Measurements from ENCODE around the gene STAT3. TPM values are rescaled to one million over a fixed set of nuclear protein-coding genes. Genes with fewer than 3 reads are reported as not detected.

Gene STAT3
- total and polyA plus RNA-seq, 2 of the 13 experiments (the other 11 are each of a cell fraction or from before 2014, with no cell fraction given), result 61.8 to 62.4 TPM

GRCh38 chr17:42279776-42280630 lies 108.2 kb downstream of the STAT3 start:
- ChIA-PET CTCF (ENCODE audit: low intra/inter-chr PET ratio, low total read pairs) (no interaction called here), POLR2A (interaction anchor here (1.4 kb wide), 1 partner anchor 10 kb away, joined by 6 read pairs; no protein-coding TSS in a partner anchor)
- Histone ChIP-seq H3K36me3 (replicated peaks in 1 of 2; ENCODE audit: control insufficient read depth in 1 of 2, insufficient read depth in 2 of 2, low read length in 2 of 2) (no peaks in the 10 kb centered on the region), H3K4me3 (replicated peaks in 1 of 3; ENCODE audit: insufficient read depth in 1 of 3, low read depth in 2 of 3, low read length in 3 of 3) (no peak overlapping the region), H3K27ac (ENCODE audit: extremely low read length, insufficient read depth, low read length) (no peak overlapping the region), H3K27me3 (ENCODE audit: control insufficient read depth in 1 of 2, insufficient read depth in 2 of 2, low read length in 2 of 2) (peaks cover 0 to 19% of the 10 kb centered on the region in 2 experiments; a peak in 2 of 5 replicates), H3K9me3 (ENCODE audit: low read length) (no peaks in the 10 kb centered on the region), H3K79me2 (ENCODE audit: insufficient read depth, low read length) (peaks cover 7% of the 10 kb centered on the region), H2AFZ (ENCODE audit: low read length) (no peak overlapping the region), H3K4me2 (ENCODE audit: low read depth, low read length) (no peak overlapping the region), H4K20me1 (ENCODE audit: insufficient read depth, low read length) (no peaks in the 10 kb centered on the region), H3K4me1 (ENCODE audit: insufficient read depth, low read length) (peaks cover 57% of the 10 kb centered on the region), H3K9ac (ENCODE audit: insufficient read depth, low read depth, low read length) (no peak overlapping the region)
- FAIRE-seq (no peak), ATAC-seq (no peak), DNase-seq (ENCODE audit: low spot score) (no peak)
- BruUV-seq (replicated peaks), result no TSS peak
- intact Hi-C loops (cut with micrococcal nuclease; ENCODE audit: unreplicated experiment) (loop anchor here (1.0 to 10.0 kb wide), 3 partner anchors 7 to 55 kb away; no protein-coding TSS in a partner anchor), in situ Hi-C loops (cut with HindIII; ENCODE audit: extremely low pct_ligation_motif_present, low pct_unique_long_range_greater_than_20kb) (no loop called here)
- 41% methylated on average over 4 of the region's 4 CpGs for WGBS (ENCODE audit: low lambda C conversion rate)
- TF ChIP-seq ZMAT3 (CRISPR knock-in tag; conservative IDR thresholded peaks at IDR 0.05) (no peak), ARID2 (CRISPR knock-in tag; IDR thresholded peaks at IDR 0.05; ENCODE audit: borderline replicate concordance) (no peak), ZC3H4 (CRISPR knock-in tag; IDR thresholded peaks at IDR 0.05; ENCODE audit: borderline replicate concordance) (no peak), ARNT (IDR thresholded peaks at IDR 0.05) (no peak), ZNF878 (CRISPR knock-in tag; IDR thresholded peaks at IDR 0.05) (no peak), ONECUT2 (CRISPR knock-in tag; IDR thresholded peaks at IDR 0.05) (no peak), NR2F1 (CRISPR knock-in tag; IDR thresholded peaks at IDR 0.05) (no peak), ZNF446 (CRISPR knock-in tag; IDR thresholded peaks at IDR 0.05) (no peak), MXD1 (CRISPR knock-in tag; IDR thresholded peaks at IDR 0.05) (no peak), ZNF530 (CRISPR knock-in tag; IDR thresholded peaks at IDR 0.05; ENCODE audit: low read depth) (no peak), MYPOP (CRISPR knock-in tag; IDR thresholded peaks at IDR 0.05) (no peak), ZNF234 (CRISPR knock-in tag; conservative IDR thresholded peaks at IDR 0.05) (no peak), ZNF292 (CRISPR knock-in tag; IDR thresholded peaks at IDR 0.05; ENCODE audit: borderline replicate concordance, low read depth) (no peak), ZFP91 (CRISPR knock-in tag; IDR thresholded peaks at IDR 0.05; ENCODE audit: borderline replicate concordance) (no peak), ATF3 (CRISPR knock-in tag; IDR thresholded peaks at IDR 0.05) (no peak), ZNF644 (CRISPR knock-in tag; IDR thresholded peaks at IDR 0.05; ENCODE audit: low read depth) (no peak), EZH2 (conservative IDR thresholded peaks at IDR 0.05; ENCODE audit: low read depth, low read length) (no peak)
- TF ChIP-seq, protein P1, sequence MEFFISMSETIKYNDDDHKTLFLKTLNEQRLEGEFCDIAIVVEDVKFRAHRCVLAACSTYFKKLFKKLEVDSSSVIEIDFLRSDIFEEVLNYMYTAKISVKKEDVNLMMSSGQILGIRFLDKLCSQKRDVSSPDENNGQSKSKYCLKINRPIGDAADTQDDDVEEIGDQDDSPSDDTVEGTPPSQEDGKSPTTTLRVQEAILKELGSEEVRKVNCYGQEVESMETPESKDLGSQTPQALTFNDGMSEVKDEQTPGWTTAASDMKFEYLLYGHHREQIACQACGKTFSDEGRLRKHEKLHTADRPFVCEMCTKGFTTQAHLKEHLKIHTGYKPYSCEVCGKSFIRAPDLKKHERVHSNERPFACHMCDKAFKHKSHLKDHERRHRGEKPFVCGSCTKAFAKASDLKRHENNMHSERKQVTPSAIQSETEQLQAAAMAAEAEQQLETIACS (CRISPR knock-in tag; IDR thresholded peaks at IDR 0.05), result no peak
